GM12878 (cell line): ENCODE measurements around the gene CDKN3. TPM values are rescaled to one million over a fixed set of nuclear protein-coding genes. Genes with fewer than 3 reads are reported as not detected.

Experiments used
- ATAC-seq: fragments of 200-7000 bp; cut with Tn5 transposase; 3 replicates; pipeline ENCODE4 v1.9.1; 2020; ENCODE audit warnings: mild to moderate bottlenecking, moderate library complexity
- BruUV-seq: library from RNA; stranded (reverse); fragments of 400-500 nt; replicated peaks from 2 replicates; lab custom pipeline; 2021; lab: Mats Ljungman, UMichigan
- CTCF ChIA-PET: fragments of 300-600 bp; sonication (Branson Sonifier 250); formaldehyde crosslinking; extraction: SDS; loops from one replicate; lab custom pipeline; 2021; ENCODE audit warnings: inconsistent platforms; lab: Yijun Ruan, JAX
- POLR2A ChIA-PET: fragments of 350-600 bp; formaldehyde crosslinking; extraction: SDS; loops from one replicate; lab custom pipeline; 2021; ENCODE audit warnings: inconsistent platforms; lab: Charles Lee
- RAD21 ChIA-PET: fragments of 300-600 bp; sonication (Branson Sonifier 250); formaldehyde crosslinking; loops from one replicate; lab custom pipeline; 2023; ENCODE audit warnings: antibody characterized with exemption; ENCODE audit not compliant: unreplicated experiment; lab: Charles Lee
- SMC1A ChIA-PET: fragments of 300-600 bp; sonication (Branson Sonifier 250); formaldehyde crosslinking; loops from one replicate; lab custom pipeline; 2023; ENCODE audit not compliant: unreplicated experiment, uncharacterized antibody; lab: Charles Lee
- DNase-seq: peaks from one replicate; pipeline ENCODE4 v3.0.0-alpha.2; 2011; ENCODE audit warnings: low read depth, low spot score
- FAIRE-seq: peaks from 3 replicates; lab custom pipeline; 2011; peaks lifted over from hg19 to GRCh38; lab: Jason Lieb, UNC
- H2AFZ ChIP-seq: 2 replicates; pipeline ENCODE4 v1.6.0; 2011; ENCODE audit warnings: low read depth, low read length, control low read depth; ENCODE audit not compliant: control insufficient read depth
- H3K27ac ChIP-seq: 2 replicates; pipeline ENCODE4 v1.5.1; 2011; ENCODE audit warnings: control low read depth; ENCODE audit not compliant: control insufficient read depth, insufficient read depth
- H3K27me3 ChIP-seq, 2 experiments: replicated peaks in 1 of 2; 2 replicates each; pipeline versions ENCODE4 v1.6.0 to v1.6.1; 2011; ENCODE audit warnings: low read length in 1 of 2; ENCODE audit not compliant: control insufficient read depth in 2 of 2, insufficient read depth in 2 of 2
- H3K36me3 ChIP-seq, 2 experiments: 2 replicates each; pipeline ENCODE4 v1.5.1; 2011; ENCODE audit warnings: low read length in 1 of 2; ENCODE audit not compliant: control insufficient read depth in 2 of 2, insufficient read depth in 2 of 2
- H3K4me1 ChIP-seq: 2 replicates; pipeline ENCODE4 v1.6.1; 2011; ENCODE audit warnings: mild to moderate bottlenecking, low read length, moderate library complexity, mixed read lengths; ENCODE audit not compliant: control insufficient read depth, insufficient read depth
- H3K4me2 ChIP-seq: 2 replicates; pipeline ENCODE4 v1.6.0; 2011; ENCODE audit warnings: control low read depth; ENCODE audit not compliant: control insufficient read depth, insufficient read depth
- H3K4me3 ChIP-seq: fragments of 200-600 bp; sonication (generic); 2 replicates; pipeline ENCODE4 v1.5.1; 2016
- H3K79me2 ChIP-seq: 2 replicates; pipeline ENCODE4 v1.6.0; 2011; ENCODE audit warnings: low read length; ENCODE audit not compliant: control insufficient read depth, insufficient read depth
- H3K9ac ChIP-seq: 2 replicates; pipeline ENCODE4 v1.8.0; 2011; ENCODE audit warnings: low read length, control low read depth, mixed read lengths; ENCODE audit not compliant: control insufficient read depth, insufficient read depth
- H3K9me3 ChIP-seq: replicated peaks from 3 replicates; pipeline ENCODE4 v1.5.1; 2011; ENCODE audit warnings: mild to moderate bottlenecking, low read length; ENCODE audit not compliant: control insufficient read depth, insufficient read depth
- H4K20me1 ChIP-seq: 2 replicates; pipeline ENCODE4 v1.6.0; 2011; ENCODE audit not compliant: control insufficient read depth, insufficient read depth
- CBX5 ChIP-seq: sonication (generic); IDR thresholded peaks from 2 replicates; pipeline ENCODE4 v1.6.1; 2016; ENCODE audit warnings: low read depth, moderate library complexity, mild to moderate bottlenecking, inconsistent platforms
- EED ChIP-seq: sonication (generic); IDR thresholded peaks from 2 replicates; pipeline ENCODE4 v1.6.1; 2016; ENCODE audit warnings: antibody characterized with exemption, low read depth
- FOXM1 ChIP-seq: IDR thresholded peaks from 2 replicates; pipeline ENCODE4 v1.6.1; 2012; ENCODE audit warnings: low read depth, mild to moderate bottlenecking, inconsistent platforms, low read length, moderate library complexity
- IRF4 ChIP-seq: IDR thresholded peaks from 2 replicates; pipeline ENCODE4 v1.6.1; 2011; ENCODE audit warnings: low read depth, low read length
- MTA3 ChIP-seq: IDR thresholded peaks from 2 replicates; pipeline ENCODE4 v1.6.1; 2012; ENCODE audit warnings: low read length, inconsistent platforms, borderline replicate concordance
- NR2F1 ChIP-seq: fragments of 450-650 bp; conservative IDR thresholded peaks from 2 replicates; pipeline ENCODE4 v1.6.1; 2017; ENCODE audit warnings: mild to moderate bottlenecking
- PML ChIP-seq: IDR thresholded peaks from 2 replicates; pipeline ENCODE4 v1.6.1; 2012; ENCODE audit warnings: low read length, inconsistent platforms
- POLR2AphosphoS5 ChIP-seq: IDR thresholded peaks from 2 replicates; pipeline ENCODE4 v1.6.1; 2011; ENCODE audit warnings: mild to moderate bottlenecking, low read length, inconsistent platforms
- RAD21 ChIP-seq: IDR thresholded peaks from 2 replicates; pipeline ENCODE4 v1.6.1; 2011; ENCODE audit warnings: mild to moderate bottlenecking, low read depth, low read length, moderate library complexity; ENCODE audit not compliant: insufficient read depth
- RAD51 ChIP-seq: fragments of 450-650 bp; IDR thresholded peaks from 2 replicates; pipeline ENCODE4 v1.6.1; 2016; ENCODE audit warnings: moderate library complexity, mild to moderate bottlenecking, inconsistent platforms
- RFX5 ChIP-seq: IDR thresholded peaks from 2 replicates; pipeline ENCODE4 v1.6.1; 2011; ENCODE audit warnings: low read depth, low read length, improper control_type of control experiment
- SMARCA5 ChIP-seq: fragments of 450-650 bp; IDR thresholded peaks from 2 replicates; pipeline ENCODE4 v1.6.1; 2017; ENCODE audit warnings: mild to moderate bottlenecking
- SPI1 ChIP-seq: IDR thresholded peaks from 2 replicates; pipeline ENCODE4 v1.6.1; 2011; ENCODE audit warnings: low read depth, mild to moderate bottlenecking, low read length, moderate library complexity, borderline replicate concordance; ENCODE audit not compliant: insufficient read depth
- ZBED1 ChIP-seq: IDR thresholded peaks from 2 replicates; pipeline ENCODE4 v1.6.1; 2016; ENCODE audit warnings: borderline replicate concordance
- WGBS: methylation state at CpG from one replicate; pipeline ENCODE4 v1.1.6; 2016; ENCODE audit warnings: low lambda C conversion rate; ENCODE audit not compliant: insufficient replicate concordance, insufficient coverage; ENCODE audit errors: missing lambda C conversion rate; 5-methylcytosine and 5-hydroxymethylcytosine counted together
- in situ Hi-C: fragments of 300-500 bp; cut with MboI; formaldehyde crosslinking; loops from 9 replicates; pipeline ENCODE4 v1.14.3; 2018; ENCODE audit warnings: mixed read lengths
- intact Hi-C: fragments of 100-400 bp; cut with micrococcal nuclease; formaldehyde crosslinking; loops from one replicate; pipeline ENCODE4 v1.14.2; 2022; ENCODE audit not compliant: unreplicated experiment
- polyA plus RNA-seq, 11 experiments: library from polyadenylated mRNA; depleted of rRNA in 4 of 11; unstranded in 6 of 11; stranded (reverse) in 5 of 11; fragments of >200 nt; fragmentation: Nextera tagmentation in 4 of 11; fragmentation: Illumina TruSeq in 1 of 11; extraction: Ambion mirVana in 4 of 11; extraction: Trizol in 1 of 11; gene quantifications; 1 replicate in 1 of 11; 2 replicates in 10 of 11; pipeline versions ENCODE4 v1.2.1 to v1.2.3, GENCODE V29; 2011 to 2016; ENCODE audit warnings: inconsistent platforms in 2 of 11, missing spikeins in 2 of 11, low read depth in 1 of 11
- total RNA-seq, 4 experiments: library from RNA; depleted of rRNA in 3 of 4; stranded (reverse); fragments of >200 nt in 3 of 4; fragmentation: Illumina TruSeq in 1 of 4; extraction: Trizol in 1 of 4; gene quantifications; 2 replicates each; pipeline versions ENCODE4 v1.2.1 to v1.2.3, GENCODE V29; 2013 to 2021
- TF ChIP-seq, protein P1 (sequence below): IDR thresholded peaks from 2 replicates; pipeline ENCODE4 v1.6.1; 2012; ENCODE audit warnings: low read depth, low read length, improper control_type of control experiment
- TF ChIP-seq, protein P2 (sequence below): fragments of 450-650 bp; IDR thresholded peaks from 2 replicates; pipeline ENCODE4 v1.6.1; 2018; ENCODE audit warnings: borderline replicate concordance, mild to moderate bottlenecking; ENCODE audit not compliant: partially characterized antibody

The CDKN3 gene
- total and polyA plus RNA-seq, 10 of the 15 experiments (the other 5 are each of a cell fraction or from before 2014, with no cell fraction given), result 54.9 to 197 (median 111) TPM

GRCh38 chr14:54410215-54410614 lies 13.4 kb downstream of the CDKN3 start:
- in situ Hi-C loops (no loop called here), intact Hi-C loops (no loop called here)
- H3K9ac ChIP-seq, result no peak overlapping the region
- no peaks in the 10 kb centered on the region for H4K20me1 ChIP-seq
- ChIA-PET CTCF (interaction anchor here (0.9 kb wide), 1 partner anchor 13 kb away, joined by 4 read pairs; the partner anchor contains the start of gene CDKN3), RAD21 (no interaction called here), POLR2A (no interaction called here), SMC1A (interaction anchor here (1.0 to 1.1 kb wide), 2 partner anchors 18 to 28 kb away, joined by 3 to 4 read pairs; no protein-coding TSS in a partner anchor)
- peaks cover 2 to 10% of the 10 kb centered on the region in 2 experiments; a peak in 3 of 4 replicates for H3K36me3 ChIP-seq
- no peak overlapping the region for H3K4me3 ChIP-seq
- WGBS, result 100% methylated on average over 1 of the region's 1 CpG
- no peak overlapping the region for H3K27ac ChIP-seq
- DNase-seq (no peak), FAIRE-seq (no peak), ATAC-seq (no peak)
- H3K9me3 ChIP-seq, result no peaks in the 10 kb centered on the region
- H2AFZ ChIP-seq, result no peak overlapping the region
- TF ChIP-seq CBX5, result no peak
- TF ChIP-seq, protein P1, sequence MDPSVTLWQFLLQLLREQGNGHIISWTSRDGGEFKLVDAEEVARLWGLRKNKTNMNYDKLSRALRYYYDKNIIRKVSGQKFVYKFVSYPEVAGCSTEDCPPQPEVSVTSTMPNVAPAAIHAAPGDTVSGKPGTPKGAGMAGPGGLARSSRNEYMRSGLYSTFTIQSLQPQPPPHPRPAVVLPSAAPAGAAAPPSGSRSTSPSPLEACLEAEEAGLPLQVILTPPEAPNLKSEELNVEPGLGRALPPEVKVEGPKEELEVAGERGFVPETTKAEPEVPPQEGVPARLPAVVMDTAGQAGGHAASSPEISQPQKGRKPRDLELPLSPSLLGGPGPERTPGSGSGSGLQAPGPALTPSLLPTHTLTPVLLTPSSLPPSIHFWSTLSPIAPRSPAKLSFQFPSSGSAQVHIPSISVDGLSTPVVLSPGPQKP, result no peak
- BruUV-seq, result no TSS peak
- no peaks in the 10 kb centered on the region for H3K79me2 ChIP-seq
- no peak overlapping the region for H3K4me2 ChIP-seq
- H3K4me1 ChIP-seq, result no peaks in the 10 kb centered on the region
- no peaks in the 10 kb centered on the region for H3K27me3 ChIP-seq

DNA sequence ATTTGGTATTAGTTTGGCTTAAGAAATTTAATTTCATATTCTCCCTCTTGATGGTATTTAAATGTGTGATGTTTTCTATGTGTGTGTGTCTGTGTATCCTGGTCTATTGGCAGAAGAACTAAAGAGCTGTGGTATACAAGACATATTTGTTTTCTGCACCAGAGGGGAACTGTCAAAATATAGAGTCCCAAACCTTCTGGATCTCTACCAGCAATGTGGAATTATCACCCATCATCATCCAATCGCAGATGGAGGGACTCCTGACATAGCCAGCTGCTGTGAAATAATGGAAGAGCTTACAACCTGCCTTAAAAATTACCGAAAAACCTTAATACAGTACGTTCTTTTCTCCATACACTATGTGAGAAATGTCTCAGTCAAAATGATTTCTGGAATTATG lies 14.6 kb downstream of the CDKN3 start:
- ATAC-seq, result no peak
- Histone ChIP-seq H3K4me3 (no peak overlapping the region), H3K4me2 (no peak overlapping the region), H3K27ac (no peak overlapping the region), H4K20me1 (no peaks in the 10 kb centered on the region), H3K9ac (no peak overlapping the region), H3K36me3 (peaks cover 2 to 11% of the 10 kb centered on the region in 2 experiments; a peak in 3 of 4 replicates), H2AFZ (no peak overlapping the region), H3K4me1 (no peaks in the 10 kb centered on the region), H3K27me3 (no peaks in the 10 kb centered on the region), H3K79me2 (no peaks in the 10 kb centered on the region), H3K9me3 (no peaks in the 10 kb centered on the region)
- no peak for DNase-seq
- in situ Hi-C loops, result no loop called here
- WGBS, result 94% methylated on average over 3 of the region's 3 CpGs
- TF ChIP-seq POLR2AphosphoS5 (no peak), RAD51 (no peak), SMARCA5 (no peak), RFX5 (no peak), RAD21 (no peak), IRF4 (no peak), ZBED1 (no peak), PML (no peak), NR2F1 (no peak), EED (no peak), CBX5 (no peak), FOXM1 (no peak), SPI1 (no peak), MTA3 (no peak)
- TF ChIP-seq, protein P2, sequence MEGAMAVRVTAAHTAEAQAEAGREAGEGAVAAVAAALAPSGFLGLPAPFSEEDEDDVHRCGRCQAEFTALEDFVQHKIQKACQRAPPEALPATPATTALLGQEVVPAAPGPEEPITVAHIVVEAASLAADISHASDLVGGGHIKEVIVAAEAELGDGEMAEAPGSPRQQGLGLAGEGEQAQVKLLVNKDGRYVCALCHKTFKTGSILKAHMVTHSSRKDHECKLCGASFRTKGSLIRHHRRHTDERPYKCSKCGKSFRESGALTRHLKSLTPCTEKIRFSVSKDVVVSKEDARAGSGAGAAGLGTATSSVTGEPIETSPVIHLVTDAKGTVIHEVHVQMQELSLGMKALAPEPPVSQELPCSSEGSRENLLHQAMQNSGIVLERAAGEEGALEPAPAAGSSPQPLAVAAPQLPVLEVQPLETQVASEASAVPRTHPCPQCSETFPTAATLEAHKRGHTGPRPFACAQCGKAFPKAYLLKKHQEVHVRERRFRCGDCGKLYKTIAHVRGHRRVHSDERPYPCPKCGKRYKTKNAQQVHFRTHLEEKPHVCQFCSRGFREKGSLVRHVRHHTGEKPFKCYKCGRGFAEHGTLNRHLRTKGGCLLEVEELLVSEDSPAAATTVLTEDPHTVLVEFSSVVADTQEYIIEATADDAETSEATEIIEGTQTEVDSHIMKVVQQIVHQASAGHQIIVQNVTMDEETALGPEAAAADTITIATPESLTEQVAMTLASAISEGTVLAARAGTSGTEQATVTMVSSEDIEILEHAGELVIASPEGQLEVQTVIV, result no peak
- no peak for FAIRE-seq
- RAD21 ChIA-PET, result no interaction called here
- BruUV-seq, result no TSS peak
- CTCF ChIA-PET, result no interaction called here
- POLR2A ChIA-PET, result no interaction called here
- intact Hi-C loops, result no loop called here
- SMC1A ChIA-PET, result no interaction called here
